H1 (cell line): Measurements from ENCODE around the gene CIBAR2. TPM values are rescaled to one million over a fixed set of nuclear protein-coding genes. Genes with fewer than 3 reads are reported as not detected.

ENCODE experiments used
- CTCF ChIA-PET: fragments of 300-600 bp; sonication (Branson Sonifier 250); formaldehyde crosslinking; loops from one replicate; lab custom pipeline; 2021; ENCODE audit not compliant: partially characterized antibody; lab: Charles Lee
- POLR2A ChIA-PET: fragments of 300-600 bp; sonication (Branson Sonifier 250); formaldehyde crosslinking; loops from one replicate; lab custom pipeline; 2021; ENCODE audit warnings: inconsistent platforms; ENCODE audit not compliant: partially characterized antibody; lab: Charles Lee
- DNase-seq, 2 experiments: peaks; one replicate each; pipeline versions ENCODE4 v3.0.0 to v3.0.0-alpha.2; 2010 to 2022; ENCODE audit warnings: low spot score in 2 of 2, low read depth in 1 of 2, mixed read lengths in 1 of 2
- FAIRE-seq: peaks from 2 replicates; lab custom pipeline; 2011; peaks lifted over from hg19 to GRCh38; lab: Jason Lieb, UNC
- H2AFZ ChIP-seq: 2 replicates; pipeline ENCODE4 v1.8.1; 2012; ENCODE audit warnings: low read length, inconsistent platforms
- H2AK5ac ChIP-seq: 2 replicates; pipeline ENCODE4 v1.6.1; 2013; ENCODE audit warnings: low read depth, low read length
- H2BK120ac ChIP-seq: replicated peaks from 2 replicates; pipeline ENCODE3; 2013; ENCODE audit warnings: low read depth, low read length, inconsistent platforms
- H2BK12ac ChIP-seq: 2 replicates; pipeline ENCODE4 v1.6.1; 2013; ENCODE audit warnings: low read depth, low read length
- H2BK15ac ChIP-seq: 2 replicates; pipeline ENCODE4 v1.6.1; 2013; ENCODE audit warnings: low read length
- H2BK20ac ChIP-seq: 2 replicates; pipeline ENCODE4 v1.6.1; 2013; ENCODE audit warnings: low read length
- H2BK5ac ChIP-seq: 2 replicates; pipeline ENCODE4 v1.6.1; 2013; ENCODE audit warnings: low read depth, low read length
- H3K14ac ChIP-seq: 2 replicates; pipeline ENCODE4 v1.6.1; 2013; ENCODE audit warnings: inconsistent platforms; ENCODE audit not compliant: insufficient read length
- H3K18ac ChIP-seq: 2 replicates; pipeline ENCODE4 v1.6.1; 2013; ENCODE audit warnings: low read length; ENCODE audit errors: extremely low read depth
- H3K23ac ChIP-seq: 2 replicates; pipeline ENCODE4 v1.6.1; 2013; ENCODE audit warnings: inconsistent platforms; ENCODE audit not compliant: insufficient read length
- H3K23me2 ChIP-seq: 2 replicates; pipeline ENCODE4 v1.6.1; 2013; ENCODE audit warnings: low read depth, low read length
- H3K27ac ChIP-seq: 2 replicates; pipeline ENCODE4 v1.6.1; 2011; ENCODE audit warnings: low read depth, low read length, inconsistent platforms
- H3K27me3 ChIP-seq, 4 experiments: replicated peaks in 1 of 4; 1 replicate in 1 of 4; 2 replicates in 3 of 4; pipeline versions ENCODE4 v1.6.1 to v1.8.1; 2011 to 2013; ENCODE audit warnings: low read length in 3 of 4, mild to moderate bottlenecking in 3 of 4, inconsistent platforms in 2 of 4, mixed read lengths in 2 of 4, moderate library complexity in 1 of 4; ENCODE audit not compliant: control insufficient read depth in 3 of 4, insufficient read depth in 3 of 4; ENCODE audit errors: extremely low read depth in 1 of 4
- H3K36me3 ChIP-seq, 4 experiments: 2 replicates each; pipeline versions ENCODE4 v1.6.1 to v1.8.1; 2011 to 2013; ENCODE audit warnings: mild to moderate bottlenecking in 4 of 4, low read length in 3 of 4, moderate library complexity in 2 of 4, control low read depth in 1 of 4, inconsistent platforms in 1 of 4; ENCODE audit not compliant: insufficient read depth in 4 of 4, control insufficient read depth in 2 of 4
- H3K4ac ChIP-seq: replicated peaks from 2 replicates; pipeline ENCODE3; 2013; ENCODE audit warnings: low read length, low read depth, mixed read lengths, inconsistent platforms; ENCODE audit not compliant: insufficient read length
- H3K4me1 ChIP-seq, 4 experiments: replicated peaks in 1 of 4; 1 replicate in 1 of 4; 2 replicates in 3 of 4; pipeline versions ENCODE4 v1.6.1 to v1.8.1; 2011 to 2013; ENCODE audit warnings: low read length in 3 of 4, inconsistent platforms in 2 of 4, mixed read lengths in 1 of 4; ENCODE audit not compliant: insufficient read depth in 4 of 4, control insufficient read depth in 3 of 4
- H3K4me2 ChIP-seq, 2 experiments: 2 replicates each; pipeline versions ENCODE4 v1.6.1 to v1.8.1; 2011 to 2013; ENCODE audit warnings: low read depth in 2 of 2, low read length in 2 of 2, control low read depth in 1 of 2, inconsistent platforms in 1 of 2, mild to moderate bottlenecking in 1 of 2; ENCODE audit not compliant: insufficient read depth in 1 of 2
- H3K4me3 ChIP-seq, 4 experiments: fragments of 200-600, 300-600 bp in 1 of 4; sonication (generic), shearing (Covaris generic), sonication (Bioruptor Twin) in 1 of 4; 2 replicates each; pipeline versions ENCODE4 v1.5.1 to v1.8.1; 2011 to 2016; ENCODE audit warnings: low read length in 4 of 4, low read depth in 3 of 4, control low read depth in 2 of 4, inconsistent platforms in 2 of 4, mild to moderate bottlenecking in 2 of 4, mixed read lengths in 1 of 4, moderate library complexity in 1 of 4; ENCODE audit not compliant: insufficient read depth in 2 of 4; ENCODE audit errors: extremely low read depth in 1 of 4
- H3K56ac ChIP-seq: replicated peaks from 2 replicates; pipeline ENCODE3; 2013; ENCODE audit warnings: low read depth, mild to moderate bottlenecking, mixed read lengths, low read length, inconsistent platforms; ENCODE audit not compliant: insufficient read length
- H3K79me1 ChIP-seq: 2 replicates; pipeline ENCODE4 v1.6.1; 2013; ENCODE audit warnings: low read depth, low read length, control low read depth
- H3K79me2 ChIP-seq, 2 experiments: 2 replicates each; pipeline versions ENCODE4 v1.6.1 to v1.8.1; 2012 to 2013; ENCODE audit warnings: low read length in 2 of 2, mild to moderate bottlenecking in 2 of 2, inconsistent platforms in 1 of 2; ENCODE audit not compliant: insufficient read depth in 2 of 2, control insufficient read depth in 1 of 2
- H3K9ac ChIP-seq, 4 experiments: replicated peaks in 1 of 4; 1 replicate in 1 of 4; 2 replicates in 3 of 4; pipeline versions ENCODE4 v1.6.1 to v1.8.1; 2011 to 2013; ENCODE audit warnings: low read depth in 3 of 4, low read length in 3 of 4, control low read depth in 2 of 4, mild to moderate bottlenecking in 2 of 4, moderate library complexity in 2 of 4, inconsistent platforms in 1 of 4; ENCODE audit errors: extremely low read depth in 1 of 4
- H3K9me3 ChIP-seq, 2 experiments: 2 replicates each; pipeline versions ENCODE4 v1.6.1 to v1.8.1; 2012 to 2013; ENCODE audit warnings: mild to moderate bottlenecking in 2 of 2, moderate library complexity in 2 of 2, control low read depth in 1 of 2, inconsistent platforms in 1 of 2, low read depth in 1 of 2, low read length in 1 of 2, mixed read lengths in 1 of 2; ENCODE audit not compliant: insufficient read depth in 2 of 2
- H4K20me1 ChIP-seq, 2 experiments: replicated peaks in 1 of 2; 2 replicates each; pipeline versions ENCODE3 to v1.8.1; 2011 to 2013; ENCODE audit warnings: inconsistent platforms in 2 of 2, low read length in 2 of 2, mild to moderate bottlenecking in 1 of 2; ENCODE audit not compliant: insufficient read depth in 2 of 2, control insufficient read depth in 1 of 2
- H4K5ac ChIP-seq: 2 replicates; pipeline ENCODE4 v1.6.1; 2013; ENCODE audit warnings: low read length, low read depth, mixed read lengths, inconsistent platforms; ENCODE audit not compliant: insufficient read length
- H4K8ac ChIP-seq: 2 replicates; pipeline ENCODE4 v1.8.0; 2013; ENCODE audit warnings: mild to moderate bottlenecking, moderate library complexity, low read length, inconsistent platforms; ENCODE audit not compliant: insufficient read depth; ENCODE audit errors: extremely low read depth
- H4K91ac ChIP-seq: replicated peaks from 2 replicates; pipeline ENCODE3; 2013; ENCODE audit warnings: low read length, mixed read lengths, inconsistent platforms; ENCODE audit not compliant: insufficient read length
- ASH2L ChIP-seq: fragments of 200-600, 300-600 bp; sonication (generic); IDR thresholded peaks from one replicate; pipeline ENCODE4 v1.7.1; 2017; ENCODE audit warnings: low read length
- CBX5 ChIP-seq: fragments of 300-800, 300-1000 bp; sonication (generic); IDR thresholded peaks from 2 replicates; pipeline ENCODE4 v1.7.1; 2016; ENCODE audit warnings: antibody characterized with exemption, low read length, low read depth
- EZH2 ChIP-seq: fragments of 200-600 bp; sonication (generic); IDR thresholded peaks from 2 replicates; pipeline ENCODE4 v1.7.1; 2012; ENCODE audit warnings: low read depth, mild to moderate bottlenecking, moderate library complexity, low read length, inconsistent platforms; ENCODE audit not compliant: severe bottlenecking
- WGBS, 2 experiments: shearing (Covaris generic) in 1 of 2; methylation state at CpG; one replicate each; pipeline versions ENCODE4 v1.1.6 to v1.1.7; 2013 to 2015; ENCODE audit warnings: low lambda C conversion rate in 2 of 2, mixed read lengths in 2 of 2, inconsistent platforms in 1 of 2, low coverage in 1 of 2, missing lambda C conversion rate in 1 of 2; ENCODE audit not compliant: insufficient replicate concordance in 2 of 2, insufficient coverage in 1 of 2, insufficient read length in 1 of 2; ENCODE audit errors: extremely low coverage in 1 of 2, missing lambda C conversion rate in 1 of 2; 5-methylcytosine and 5-hydroxymethylcytosine counted together
- polyA plus RNA-seq, 7 experiments: library from polyadenylated mRNA; depleted of rRNA in 3 of 7; stranded (reverse) in 5 of 7; unstranded in 2 of 7; fragments of >200 nt in 5 of 7; fragments of 200-250 nt in 2 of 7; gene quantifications; 1 replicate in 5 of 7; 2 replicates in 1 of 7; 4 replicates in 1 of 7; pipeline versions ENCODE4 v1.2.1 to v1.2.3, GENCODE V29; 2011 to 2013; ENCODE audit warnings: missing spikeins in 2 of 7, mixed read lengths in 2 of 7
- total RNA-seq: library from RNA; stranded (reverse); fragmentation: NEBNext Ultra II Directional; extraction: Animal tissue kit (Norgen Biotek cat#: 25700); gene quantifications from 2 replicates; pipeline ENCODE4 v1.2.1, GENCODE V29; 2021

Gene CIBAR2
- total and polyA plus RNA-seq, 2 of the 8 experiments (the other 6 are each of a cell fraction or from before 2014, with no cell fraction given), result 0.18 TPM; not detected in 1

GRCh38 chr16:85136213-85136701, 24.0 kb upstream of the CIBAR2 start:
- H2BK120ac ChIP-seq, result no peak overlapping the region

More at GRCh38 chr16:85136213-85136701, 24.0 kb upstream of the CIBAR2 start:
- Histone ChIP-seq H3K4me3 (no peak overlapping the region), H3K56ac (no peak overlapping the region), H3K4me1 (peaks cover 0 to 11% (median 2%) of the 10 kb centered on the region in 4 experiments; a peak in 4 of 7 replicates), H2BK20ac (0 out of 2 replicates have a peak overlapping the region, but pooled peaks have one; percentile 80), H3K36me3 (no peaks in the 10 kb centered on the region), H3K27me3 (no peaks in the 10 kb centered on the region), H3K4me2 (no peak overlapping the region), H2BK5ac (no peak overlapping the region), H3K23me2 (no peaks in the 10 kb centered on the region), H3K9me3 (no peaks in the 10 kb centered on the region; a peak in 1 of 4 replicates), H4K20me1 (no peaks in the 10 kb centered on the region), H3K23ac (no peak overlapping the region), H3K27ac (no peak overlapping the region), H3K4ac (no peak overlapping the region), H2BK12ac (0 out of 2 replicates have a peak overlapping the region, but pooled peaks have one; percentile 80), H4K8ac (no peak overlapping the region), H3K14ac (no peak overlapping the region), H4K5ac (no peak overlapping the region), H2AK5ac (0 out of 2 replicates have a peak overlapping the region, but pooled peaks have one; percentile 15), H3K79me1 (no peaks in the 10 kb centered on the region), H2BK15ac (peak overlapping the region; percentile 98; the same call in 1 of the 2 replicates), H3K9ac (no peak overlapping the region), H4K91ac (no peak overlapping the region), H3K18ac (no peak overlapping the region), H3K79me2 (no peaks in the 10 kb centered on the region), H2AFZ (no peak overlapping the region)
- CTCF ChIA-PET, result interaction anchor here (1.0 to 1.8 kb wide), 9 partner anchors 9 to 161 kb away, joined by 3 to 8 read pairs (median 3); no protein-coding TSS in a partner anchor
- no peak for FAIRE-seq
- 91% methylated on average over 11 of the region's 12 CpGs; no CpG with 5 or more reads in 1 of the 2 experiments for WGBS, 2 experiments
- TF ChIP-seq ASH2L (no peak), CBX5 (no peak), EZH2 (no peak)
- no peak for DNase-seq
- POLR2A ChIA-PET, result interaction anchor here (1.0 kb wide), 1 partner anchor 22 kb away, joined by 4 read pairs; no protein-coding TSS in a partner anchor
